ENCODE results near the gene MX2.
A peak's percentile ranks its signal among the peaks of the same experiment; 100 is the strongest.
"Not testable (repeated sequence)": the region's sequence is repeated elsewhere in the genome, so short reads cannot be mapped to it uniquely, and the experiment has no call there.

MX2 gene

GRCh38 chr21:41422546-41423304 is 60.9 kb downstream of the MX2 start:
- Histone ChIP-seq H3K27ac (ENCODE audit: low read depth, low read length) (no peak overlapping the region), H3K4me1 (ENCODE audit: control insufficient read depth, insufficient read depth, low read length) (peaks cover 19% of the 10 kb centered on the region), H3K36me3 (ENCODE audit: control insufficient read depth, insufficient read depth, low read length) (no peaks in the 10 kb centered on the region), H3K9me3 (ENCODE audit: control insufficient read depth, insufficient read depth, low read length) (no peaks in the 10 kb centered on the region), H3K4me3 (ENCODE audit: low read depth, low read length) (no peak overlapping the region), H3K27me3 (ENCODE audit: control insufficient read depth, insufficient read depth, low read length) (peaks cover 40% of the 10 kb centered on the region), H3K9ac (ENCODE audit: low read depth, low read length) (no peak overlapping the region)

GRCh38 chr21:41423305-41423636 is 61.4 kb downstream of the MX2 start:
- not testable (repeated sequence) for H3K36me3 ChIP-seq (ENCODE audit: control insufficient read depth, insufficient read depth, low read length); H3K4me3 ChIP-seq (ENCODE audit: low read depth, low read length); H3K9me3 ChIP-seq (ENCODE audit: control insufficient read depth, insufficient read depth, low read length); H3K27ac ChIP-seq (ENCODE audit: low read depth, low read length); H3K9ac ChIP-seq (ENCODE audit: low read depth, low read length)
- peaks cover 46% of the 10 kb centered on the region for H3K27me3 ChIP-seq (ENCODE audit: control insufficient read depth, insufficient read depth, low read length)
- H3K4me1 ChIP-seq (ENCODE audit: control insufficient read depth, insufficient read depth, low read length) = peaks cover 19% of the 10 kb centered on the region

GRCh38 chr21:41425588-41425953 is 63.7 kb downstream of the MX2 start:
- H3K9ac ChIP-seq (ENCODE audit: low read depth, low read length) = no peak overlapping the region
- peaks cover 47% of the 10 kb centered on the region for H3K27me3 ChIP-seq (ENCODE audit: control insufficient read depth, insufficient read depth, low read length)
- H3K27ac ChIP-seq (ENCODE audit: low read depth, low read length) = no peak overlapping the region

GRCh38 chr21:41425954-41426675 is 64.3 kb downstream of the MX2 start, which contains the start of gene MX1:
Gene MX1 (plus strand): TSS chr21:41426239. CDS start chr21:41432071, 5,832 bp downstream.
- no peaks in the 10 kb centered on the region for H3K4me1 ChIP-seq (ENCODE audit: control insufficient read depth, insufficient read depth, low read length)
- H3K9ac ChIP-seq (ENCODE audit: low read depth, low read length) = no peak within 1 kb of the TSS
- H3K27ac ChIP-seq (ENCODE audit: low read depth, low read length) = no peak within 1 kb of the TSS
- no peaks in the 10 kb centered on the region for H3K9me3 ChIP-seq (ENCODE audit: control insufficient read depth, insufficient read depth, low read length)
- peaks cover 47% of the 10 kb centered on the region for H3K27me3 ChIP-seq (ENCODE audit: control insufficient read depth, insufficient read depth, low read length)
- H3K4me3 ChIP-seq (ENCODE audit: low read depth, low read length) = peak within 1 kb of the TSS; percentile 57
- no peaks in the 10 kb centered on the region for H3K36me3 ChIP-seq (ENCODE audit: control insufficient read depth, insufficient read depth, low read length)

More at GRCh38 chr21:41425588-41425953, 63.7 kb downstream of the MX2 start:
- Histone ChIP-seq H3K9me3 (ENCODE audit: control insufficient read depth, insufficient read depth, low read length) (no peaks in the 10 kb centered on the region), H3K36me3 (ENCODE audit: control insufficient read depth, insufficient read depth, low read length) (no peaks in the 10 kb centered on the region), H3K4me3 (ENCODE audit: low read depth, low read length) (peak overlapping the region; percentile 57), H3K4me1 (ENCODE audit: control insufficient read depth, insufficient read depth, low read length) (peaks cover 2% of the 10 kb centered on the region; the same call in 1 of the 2 replicates)

- H3K4me3 ChIP-seq (ENCODE audit: low read depth, low read length) = peak overlapping the region; percentile 57
- no peak overlapping the region for H3K27ac ChIP-seq (ENCODE audit: low read depth, low read length)
- H3K9ac ChIP-seq (ENCODE audit: low read depth, low read length) = no peak overlapping the region
- peaks cover 47% of the 10 kb centered on the region for H3K27me3 ChIP-seq (ENCODE audit: control insufficient read depth, insufficient read depth, low read length)
- H3K4me1 ChIP-seq (ENCODE audit: control insufficient read depth, insufficient read depth, low read length) = no peaks in the 10 kb centered on the region
- H3K9me3 ChIP-seq (ENCODE audit: control insufficient read depth, insufficient read depth, low read length) = no peaks in the 10 kb centered on the region
- no peaks in the 10 kb centered on the region for H3K36me3 ChIP-seq (ENCODE audit: control insufficient read depth, insufficient read depth, low read length)
Measured at GRCh38 chr21:41426676-41427404, 65.0 kb downstream of the MX2 start.

- Histone ChIP-seq H3K27me3 (ENCODE audit: control insufficient read depth, insufficient read depth, low read length) (peaks cover 44% of the 10 kb centered on the region), H3K4me1 (ENCODE audit: control insufficient read depth, insufficient read depth, low read length) (no peaks in the 10 kb centered on the region), H3K9me3 (ENCODE audit: control insufficient read depth, insufficient read depth, low read length) (no peaks in the 10 kb centered on the region), H3K27ac (ENCODE audit: low read depth, low read length) (no peak overlapping the region), H3K9ac (ENCODE audit: low read depth, low read length) (no peak overlapping the region), H3K4me3 (ENCODE audit: low read depth, low read length) (no peak overlapping the region), H3K36me3 (ENCODE audit: control insufficient read depth, insufficient read depth, low read length) (no peaks in the 10 kb centered on the region)
Measured at GRCh38 chr21:41427556-41427955, 65.7 kb downstream of the MX2 start.

- no peak overlapping the region for H3K27ac ChIP-seq (ENCODE audit: low read depth, low read length)
- no peaks in the 10 kb centered on the region for H3K36me3 ChIP-seq (ENCODE audit: control insufficient read depth, insufficient read depth, low read length)
- no peak overlapping the region for H3K4me3 ChIP-seq (ENCODE audit: low read depth, low read length)
- H3K4me1 ChIP-seq (ENCODE audit: control insufficient read depth, insufficient read depth, low read length) = peaks cover 7% of the 10 kb centered on the region
- H3K9ac ChIP-seq (ENCODE audit: low read depth, low read length) = no peak overlapping the region
- H3K27me3 ChIP-seq (ENCODE audit: control insufficient read depth, insufficient read depth, low read length) = peaks cover 44% of the 10 kb centered on the region
- H3K9me3 ChIP-seq (ENCODE audit: control insufficient read depth, insufficient read depth, low read length) = no peaks in the 10 kb centered on the region
Measured at GRCh38 chr21:41428311-41428710, 66.5 kb downstream of the MX2 start.

GRCh38 chr21:41428847-41429246 is 67.0 kb downstream of the MX2 start:
- Histone ChIP-seq H3K4me3 (ENCODE audit: low read depth, low read length) (no peak overlapping the region), H3K9ac (ENCODE audit: low read depth, low read length) (no peak overlapping the region), H3K36me3 (ENCODE audit: control insufficient read depth, insufficient read depth, low read length) (no peaks in the 10 kb centered on the region), H3K27ac (ENCODE audit: low read depth, low read length) (no peak overlapping the region), H3K27me3 (ENCODE audit: control insufficient read depth, insufficient read depth, low read length) (peaks cover 44% of the 10 kb centered on the region), H3K4me1 (ENCODE audit: control insufficient read depth, insufficient read depth, low read length) (peaks cover 7% of the 10 kb centered on the region), H3K9me3 (ENCODE audit: control insufficient read depth, insufficient read depth, low read length) (no peaks in the 10 kb centered on the region)

- no peak overlapping the region for H3K4me3 ChIP-seq (ENCODE audit: low read depth, low read length)
- H3K27me3 ChIP-seq (ENCODE audit: control insufficient read depth, insufficient read depth, low read length) = peaks cover 43% of the 10 kb centered on the region
- H3K27ac ChIP-seq (ENCODE audit: low read depth, low read length) = no peak overlapping the region
- H3K4me1 ChIP-seq (ENCODE audit: control insufficient read depth, insufficient read depth, low read length) = peaks cover 7% of the 10 kb centered on the region
- no peaks in the 10 kb centered on the region for H3K9me3 ChIP-seq (ENCODE audit: control insufficient read depth, insufficient read depth, low read length)
- H3K36me3 ChIP-seq (ENCODE audit: control insufficient read depth, insufficient read depth, low read length) = no peaks in the 10 kb centered on the region
- no peak overlapping the region for H3K9ac ChIP-seq (ENCODE audit: low read depth, low read length)
Measured at GRCh38 chr21:41429305-41429704, 67.5 kb downstream of the MX2 start.

GRCh38 chr21:41429925-41430491 is 68.2 kb downstream of the MX2 start:
- H3K9ac ChIP-seq (ENCODE audit: low read depth, low read length) = no peak overlapping the region

More at GRCh38 chr21:41429925-41430491, 68.2 kb downstream of the MX2 start:
- peaks cover 37% of the 10 kb centered on the region for H3K27me3 ChIP-seq (ENCODE audit: control insufficient read depth, insufficient read depth, low read length)
- H3K36me3 ChIP-seq (ENCODE audit: control insufficient read depth, insufficient read depth, low read length) = no peaks in the 10 kb centered on the region
- peaks cover 7% of the 10 kb centered on the region for H3K4me1 ChIP-seq (ENCODE audit: control insufficient read depth, insufficient read depth, low read length)
- H3K9me3 ChIP-seq (ENCODE audit: control insufficient read depth, insufficient read depth, low read length) = no peaks in the 10 kb centered on the region
- no peak overlapping the region for H3K4me3 ChIP-seq (ENCODE audit: low read depth, low read length)
- no peak overlapping the region for H3K27ac ChIP-seq (ENCODE audit: low read depth, low read length)
